Peyer's patch (tissue), 4 donors: ENCODE results near the gene PAK2.

ENCODE experiments used
- POLR2A ChIP-seq, 2 donors: fragments of 450-650 bp; IDR thresholded peaks; one replicate each; pipeline ENCODE4 v1.5.1; 2017; ENCODE audit warnings: antibody characterized with exemption in 2 of 2, mild to moderate bottlenecking in 2 of 2, moderate library complexity in 2 of 2
- TF ChIP-seq, protein P1 (sequence below), 6 experiments: fragments of 450-650 bp in 4 of 6; fragments of 200-600 bp in 2 of 6; sonication (generic) in 1 of 6; IDR thresholded peaks; one replicate each; pipeline ENCODE4 v1.5.1; 2017 to 2019; ENCODE audit warnings: antibody characterized with exemption in 6 of 6, mild to moderate bottlenecking in 3 of 6, moderate library complexity in 1 of 6

DNA sequence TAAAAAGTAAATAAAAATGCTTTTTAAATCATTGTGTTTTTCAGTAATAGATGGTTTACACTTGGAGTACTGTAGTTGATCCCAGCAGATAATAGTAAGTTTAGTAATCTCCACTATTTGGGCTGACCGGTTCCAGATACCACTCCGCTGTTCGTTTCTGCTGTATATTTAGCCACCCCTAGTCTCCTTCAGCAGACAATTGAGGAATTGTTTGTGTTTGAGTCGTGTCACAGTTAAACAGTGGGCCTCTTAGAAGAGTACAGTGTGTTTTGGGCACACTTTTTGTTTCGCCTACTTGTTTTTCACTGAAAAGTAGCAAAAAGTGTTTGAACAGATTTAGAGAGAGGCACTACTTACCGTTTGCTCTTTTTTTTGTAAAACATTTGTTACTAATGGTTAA is 33.2 kb downstream of the PAK2 start:
- no peak for TF ChIP-seq POLR2A (IDR thresholded peaks at IDR 0.05)
- TF ChIP-seq, protein P1, sequence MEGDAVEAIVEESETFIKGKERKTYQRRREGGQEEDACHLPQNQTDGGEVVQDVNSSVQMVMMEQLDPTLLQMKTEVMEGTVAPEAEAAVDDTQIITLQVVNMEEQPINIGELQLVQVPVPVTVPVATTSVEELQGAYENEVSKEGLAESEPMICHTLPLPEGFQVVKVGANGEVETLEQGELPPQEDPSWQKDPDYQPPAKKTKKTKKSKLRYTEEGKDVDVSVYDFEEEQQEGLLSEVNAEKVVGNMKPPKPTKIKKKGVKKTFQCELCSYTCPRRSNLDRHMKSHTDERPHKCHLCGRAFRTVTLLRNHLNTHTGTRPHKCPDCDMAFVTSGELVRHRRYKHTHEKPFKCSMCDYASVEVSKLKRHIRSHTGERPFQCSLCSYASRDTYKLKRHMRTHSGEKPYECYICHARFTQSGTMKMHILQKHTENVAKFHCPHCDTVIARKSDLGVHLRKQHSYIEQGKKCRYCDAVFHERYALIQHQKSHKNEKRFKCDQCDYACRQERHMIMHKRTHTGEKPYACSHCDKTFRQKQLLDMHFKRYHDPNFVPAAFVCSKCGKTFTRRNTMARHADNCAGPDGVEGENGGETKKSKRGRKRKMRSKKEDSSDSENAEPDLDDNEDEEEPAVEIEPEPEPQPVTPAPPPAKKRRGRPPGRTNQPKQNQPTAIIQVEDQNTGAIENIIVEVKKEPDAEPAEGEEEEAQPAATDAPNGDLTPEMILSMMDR (IDR thresholded peaks at IDR 0.05) = no peak
